DOHH2 (cell line): ENCODE measurements around the gene BAG5.

Experiments
- CTCF ChIP-seq: fragments of 200-600 bp; sonication (generic); IDR thresholded peaks from one replicate; pipeline ENCODE4 v1.5.1; 2014; ENCODE audit warnings: antibody characterized with exemption, mild to moderate bottlenecking, low read depth, low read length; ENCODE audit not compliant: poor library complexity, severe bottlenecking
- EZH2phosphoT487 ChIP-seq: fragments of 200-600 bp; sonication (generic); IDR thresholded peaks from 2 replicates; pipeline ENCODE4 v1.6.1; 2017; ENCODE audit warnings: borderline replicate concordance, mild to moderate bottlenecking, antibody characterized with exemption, low read length, moderate library complexity, mixed read lengths

DNA sequence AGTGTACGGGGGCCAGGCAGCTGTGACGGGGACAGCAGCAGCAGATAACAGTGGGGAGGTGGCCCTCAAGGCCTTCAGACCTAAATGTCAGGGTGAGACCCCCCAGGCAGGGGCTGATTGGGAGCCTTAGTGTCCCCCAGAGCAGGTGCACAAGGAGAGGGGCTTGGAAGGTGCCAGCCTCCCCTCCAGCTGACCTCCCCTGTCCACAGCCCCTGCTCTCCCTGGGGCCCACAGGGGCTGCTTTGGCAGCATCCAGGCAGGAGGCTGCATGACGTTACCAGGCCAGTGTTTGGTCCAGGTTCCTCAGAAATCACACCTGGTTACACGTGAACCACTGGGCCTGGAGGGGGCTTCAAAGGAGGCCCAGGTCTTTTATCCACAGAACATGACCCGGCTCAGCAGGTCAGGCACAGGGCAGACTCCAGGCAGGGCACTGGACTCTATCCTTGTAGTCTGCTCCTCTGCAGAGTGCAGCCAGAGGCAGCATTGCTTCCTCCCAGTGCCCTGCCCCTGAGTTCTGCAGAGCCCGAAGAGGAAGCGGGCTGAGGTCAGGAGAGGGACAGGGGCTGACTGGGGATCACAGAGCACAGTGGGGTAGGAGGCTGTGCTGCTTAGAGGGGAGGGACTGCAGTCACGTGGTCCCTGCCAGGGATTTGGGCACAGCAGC, 36.1 kb downstream of the BAG5 start:
- TF ChIP-seq CTCF (no peak), EZH2phosphoT487 (no peak)
